B cell (primary cell): ENCODE results near the gene TM9SF4.

Experiments used
- EZH2 ChIP-seq: IDR thresholded peaks from 2 replicates; pipeline ENCODE4 v1.6.1; 2012; ENCODE audit warnings: borderline replicate concordance, low read depth, mild to moderate bottlenecking, moderate library complexity, low read length; ENCODE audit not compliant: insufficient read depth, poor library complexity, severe bottlenecking
- TF ChIP-seq, protein P1 (sequence below): fragments of 200-600 bp; IDR thresholded peaks from one replicate; pipeline ENCODE4 v1.8.0; 2022; ENCODE audit warnings: antibody characterized with exemption, mild to moderate bottlenecking

DNA sequence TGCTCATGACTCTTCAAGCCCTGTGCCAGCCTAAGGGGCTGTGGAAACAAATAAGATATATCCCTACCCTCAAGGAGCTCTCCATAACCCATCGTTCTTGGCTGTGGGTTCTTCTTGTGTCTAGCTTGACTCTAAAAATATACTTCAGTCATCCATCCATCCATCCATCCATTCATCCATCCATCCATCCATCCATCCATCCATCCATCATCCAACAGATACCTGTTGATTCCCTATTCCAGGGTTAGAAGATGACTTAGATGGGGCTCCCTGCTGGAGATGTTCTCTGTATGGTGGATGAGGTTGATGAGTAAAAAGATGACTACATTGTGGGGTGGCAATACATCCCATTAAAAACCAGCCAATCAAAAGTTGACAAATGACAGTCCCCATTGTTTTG lies 34.0 kb upstream of the TM9SF4 start:
- TF ChIP-seq, protein P1, sequence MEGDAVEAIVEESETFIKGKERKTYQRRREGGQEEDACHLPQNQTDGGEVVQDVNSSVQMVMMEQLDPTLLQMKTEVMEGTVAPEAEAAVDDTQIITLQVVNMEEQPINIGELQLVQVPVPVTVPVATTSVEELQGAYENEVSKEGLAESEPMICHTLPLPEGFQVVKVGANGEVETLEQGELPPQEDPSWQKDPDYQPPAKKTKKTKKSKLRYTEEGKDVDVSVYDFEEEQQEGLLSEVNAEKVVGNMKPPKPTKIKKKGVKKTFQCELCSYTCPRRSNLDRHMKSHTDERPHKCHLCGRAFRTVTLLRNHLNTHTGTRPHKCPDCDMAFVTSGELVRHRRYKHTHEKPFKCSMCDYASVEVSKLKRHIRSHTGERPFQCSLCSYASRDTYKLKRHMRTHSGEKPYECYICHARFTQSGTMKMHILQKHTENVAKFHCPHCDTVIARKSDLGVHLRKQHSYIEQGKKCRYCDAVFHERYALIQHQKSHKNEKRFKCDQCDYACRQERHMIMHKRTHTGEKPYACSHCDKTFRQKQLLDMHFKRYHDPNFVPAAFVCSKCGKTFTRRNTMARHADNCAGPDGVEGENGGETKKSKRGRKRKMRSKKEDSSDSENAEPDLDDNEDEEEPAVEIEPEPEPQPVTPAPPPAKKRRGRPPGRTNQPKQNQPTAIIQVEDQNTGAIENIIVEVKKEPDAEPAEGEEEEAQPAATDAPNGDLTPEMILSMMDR, result no peak
- TF ChIP-seq EZH2, result no peak
